Neural progenitor cell (in vitro differentiated cells): Measurements from ENCODE around the gene ITCH. TPM values are rescaled to one million over a fixed set of nuclear protein-coding genes. Genes with fewer than 3 reads are reported as not detected.

Experiments
- DNase-seq: peaks from one replicate; pipeline ENCODE4 v3.0.0-alpha.2; 2016; ENCODE audit warnings: low spot score
- H2AFZ ChIP-seq: fragments of 200-600 bp; sonication (generic); replicated peaks from 2 replicates; pipeline ENCODE4 v1.6.1; 2016; ENCODE audit warnings: antibody characterized with exemption
- H3F3A ChIP-seq: fragments of 200-600 bp; sonication (generic); 2 replicates; pipeline ENCODE4 v1.6.1; 2016; ENCODE audit warnings: antibody characterized with exemption, low read depth
- H3K27ac ChIP-seq: fragments of 200-600 bp; sonication (generic); 2 replicates; pipeline ENCODE4 v1.5.1; 2016; ENCODE audit warnings: mild to moderate bottlenecking
- H3K27me3 ChIP-seq: fragments of 200-600 bp; sonication (generic); 2 replicates; pipeline ENCODE4 v1.6.1; 2016; ENCODE audit warnings: mild to moderate bottlenecking, moderate library complexity
- H3K36me3 ChIP-seq: fragments of 200-600 bp; sonication (generic); 2 replicates; pipeline ENCODE4 v1.5.1; 2016
- H3K4me1 ChIP-seq: fragments of 200-600 bp; sonication (generic); 2 replicates; pipeline ENCODE4 v1.6.1; 2016; ENCODE audit warnings: mixed run types
- H3K4me2 ChIP-seq: fragments of 200-600 bp; sonication (generic); 2 replicates; pipeline ENCODE4 v1.6.1; 2016
- H3K4me3 ChIP-seq: fragments of 200-600 bp; sonication (generic); 2 replicates; pipeline ENCODE4 v1.5.1; 2016
- H3K79me2 ChIP-seq: fragments of 200-600 bp; sonication (generic); 2 replicates; pipeline ENCODE4 v1.6.1; 2016; ENCODE audit warnings: low read depth
- H3K9ac ChIP-seq: fragments of 200-600 bp; sonication (generic); 2 replicates; pipeline ENCODE4 v1.6.1; 2016
- H3K9me3 ChIP-seq: fragments of 200-600 bp; sonication (generic); 2 replicates; pipeline ENCODE4 v1.5.1; 2016; ENCODE audit warnings: low read depth
- H4K20me1 ChIP-seq: fragments of 200-600 bp; sonication (generic); 2 replicates; pipeline ENCODE4 v1.6.1; 2016; ENCODE audit warnings: low read depth
- H3K27ac Mint-ChIP-seq: 3 replicates; pipeline ENCODE4 v1.8.0; 2021; ENCODE audit warnings: mixed read lengths
- H3K27me3 Mint-ChIP-seq: 2 replicates; pipeline ENCODE4 v1.8.0; 2022; ENCODE audit warnings: low read depth, mild to moderate bottlenecking, inconsistent platforms, moderate library complexity, mixed read lengths; ENCODE audit not compliant: insufficient read depth
- H3K36me3 Mint-ChIP-seq: 3 replicates; pipeline ENCODE4 v1.8.0; 2021; ENCODE audit warnings: mixed read lengths
- H3K4me1 Mint-ChIP-seq: 3 replicates; pipeline ENCODE4 v1.8.0; 2021; ENCODE audit warnings: mixed read lengths
- H3K4me3 Mint-ChIP-seq: 3 replicates; pipeline ENCODE4 v1.8.0; 2021; ENCODE audit warnings: mild to moderate bottlenecking, moderate library complexity, mixed read lengths
- H3K9me3 Mint-ChIP-seq: 3 replicates; pipeline ENCODE4 v1.8.0; 2020; ENCODE audit warnings: mixed read lengths
- EZH2 ChIP-seq: fragments of 200-600 bp; sonication (generic); IDR thresholded peaks from 2 replicates; pipeline ENCODE4 v1.6.1; 2017; ENCODE audit warnings: antibody characterized with exemption, mild to moderate bottlenecking, moderate library complexity
- EZH2phosphoT487 ChIP-seq: fragments of 200-600 bp; sonication (generic); IDR thresholded peaks from 2 replicates; pipeline ENCODE4 v1.6.1; 2017; ENCODE audit warnings: antibody characterized with exemption
- total RNA-seq: library from RNA; depleted of rRNA; stranded (reverse); fragments of >200 nt; gene quantifications from 2 replicates; pipeline ENCODE4 v1.2.3, GENCODE V29; 2015; ENCODE audit warnings: low replicate concordance
- TF ChIP-seq, protein P1 (sequence below): fragments of 200-600 bp; sonication (generic); IDR thresholded peaks from 2 replicates; pipeline ENCODE4 v1.5.1; 2017; ENCODE audit warnings: antibody characterized with exemption, mild to moderate bottlenecking

Gene ITCH
- total RNA-seq, 1 donor from 2014 or later, result 55.2 TPM

DNA sequence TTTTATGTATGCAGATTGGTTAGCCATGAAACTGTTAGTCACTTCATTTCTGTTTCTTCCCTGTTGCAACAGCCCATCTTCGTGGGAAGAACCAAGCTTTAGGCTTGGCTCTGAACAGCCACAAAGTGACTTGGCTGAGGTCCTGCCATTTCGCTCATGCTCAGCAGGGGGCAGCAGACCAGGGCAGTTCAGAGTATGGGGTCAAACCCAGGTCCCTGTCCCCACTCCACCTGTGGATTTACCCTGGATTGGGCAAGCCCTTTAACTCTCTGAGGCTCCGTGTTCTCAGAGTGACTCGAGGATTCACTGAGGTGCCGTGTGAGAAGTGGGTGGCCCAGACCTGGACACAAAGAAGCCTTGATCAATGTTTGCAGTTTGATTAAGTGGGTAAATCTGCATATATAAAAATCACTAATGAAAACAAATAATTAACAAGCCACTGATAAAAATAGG lies 175.6 kb downstream of the ITCH start:
- Histone ChIP-seq H3K27ac (no peak overlapping the region), H2AFZ (no peak overlapping the region), H3K4me3 (no peak overlapping the region), H3K79me2 (no peaks in the 10 kb centered on the region), H3K36me3 (no peaks in the 10 kb centered on the region), H3K9ac (no peak overlapping the region), H3K4me1 (no peaks in the 10 kb centered on the region), H3K9me3 (no peaks in the 10 kb centered on the region), H3F3A (peaks cover 6% of the 10 kb centered on the region), H3K4me2 (no peak overlapping the region), H4K20me1 (peaks cover 27% of the 10 kb centered on the region), H3K27me3 (no peaks in the 10 kb centered on the region)
- no peaks in the 10 kb centered on the region for H3K9me3 Mint-ChIP-seq
- peaks cover 4% of the 10 kb centered on the region for H3K27me3 Mint-ChIP-seq
- H3K27ac Mint-ChIP-seq, result no peak overlapping the region
- TF ChIP-seq, protein P1, sequence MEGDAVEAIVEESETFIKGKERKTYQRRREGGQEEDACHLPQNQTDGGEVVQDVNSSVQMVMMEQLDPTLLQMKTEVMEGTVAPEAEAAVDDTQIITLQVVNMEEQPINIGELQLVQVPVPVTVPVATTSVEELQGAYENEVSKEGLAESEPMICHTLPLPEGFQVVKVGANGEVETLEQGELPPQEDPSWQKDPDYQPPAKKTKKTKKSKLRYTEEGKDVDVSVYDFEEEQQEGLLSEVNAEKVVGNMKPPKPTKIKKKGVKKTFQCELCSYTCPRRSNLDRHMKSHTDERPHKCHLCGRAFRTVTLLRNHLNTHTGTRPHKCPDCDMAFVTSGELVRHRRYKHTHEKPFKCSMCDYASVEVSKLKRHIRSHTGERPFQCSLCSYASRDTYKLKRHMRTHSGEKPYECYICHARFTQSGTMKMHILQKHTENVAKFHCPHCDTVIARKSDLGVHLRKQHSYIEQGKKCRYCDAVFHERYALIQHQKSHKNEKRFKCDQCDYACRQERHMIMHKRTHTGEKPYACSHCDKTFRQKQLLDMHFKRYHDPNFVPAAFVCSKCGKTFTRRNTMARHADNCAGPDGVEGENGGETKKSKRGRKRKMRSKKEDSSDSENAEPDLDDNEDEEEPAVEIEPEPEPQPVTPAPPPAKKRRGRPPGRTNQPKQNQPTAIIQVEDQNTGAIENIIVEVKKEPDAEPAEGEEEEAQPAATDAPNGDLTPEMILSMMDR, result peak; percentile 79
- TF ChIP-seq EZH2phosphoT487, result no peak
- DNase-seq, result peak; percentile 62
- H3K36me3 Mint-ChIP-seq, result peaks cover 38% of the 10 kb centered on the region
- H3K4me3 Mint-ChIP-seq, result no peak overlapping the region
- peaks cover 7% of the 10 kb centered on the region for H3K4me1 Mint-ChIP-seq

DNA sequence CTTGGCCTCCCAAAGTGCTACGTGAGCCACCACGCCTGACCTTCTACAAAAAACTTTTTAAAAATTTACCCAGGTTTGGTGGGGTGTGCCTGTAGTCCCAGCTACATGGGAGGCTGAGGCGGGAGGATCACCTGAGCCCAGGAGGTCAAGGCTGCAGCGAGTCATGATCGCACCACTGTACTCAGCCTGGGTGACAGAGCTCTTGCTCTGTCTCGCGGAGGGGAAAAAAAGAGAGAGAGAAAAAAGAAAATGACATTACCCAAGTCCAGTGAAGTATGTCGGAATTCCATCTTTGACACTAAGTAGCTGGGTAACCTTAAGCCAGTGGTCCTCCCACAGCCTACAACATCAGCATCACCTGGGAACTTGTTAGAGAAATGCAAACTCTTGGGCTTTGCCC lies 176.7 kb downstream of the ITCH start:
- no peak overlapping the region for H3K27ac Mint-ChIP-seq
- no peaks in the 10 kb centered on the region for H3K9me3 Mint-ChIP-seq
- H3K4me2 ChIP-seq, result no peak overlapping the region
- H2AFZ ChIP-seq, result no peak overlapping the region
- peaks cover 32% of the 10 kb centered on the region for H3K36me3 Mint-ChIP-seq
- H3K27me3 ChIP-seq, result peaks cover 5% of the 10 kb centered on the region
- H4K20me1 ChIP-seq, result peaks cover 27% of the 10 kb centered on the region
- H3K4me3 Mint-ChIP-seq, result no peak overlapping the region
- no peak overlapping the region for H3K9ac ChIP-seq
- DNase-seq, result no peak
- no peaks in the 10 kb centered on the region for H3K36me3 ChIP-seq
- H3K27ac ChIP-seq, result no peak overlapping the region
- no peaks in the 10 kb centered on the region for H3K9me3 ChIP-seq
- H3K4me1 Mint-ChIP-seq, result peaks cover 16% of the 10 kb centered on the region
- H3K79me2 ChIP-seq, result no peaks in the 10 kb centered on the region
- H3K4me3 ChIP-seq, result no peak overlapping the region
- TF ChIP-seq EZH2phosphoT487, result no peak
- no peak for TF ChIP-seq EZH2
- TF ChIP-seq, protein P1, result no peak
- peaks cover 4% of the 10 kb centered on the region for H3K4me1 ChIP-seq
- peaks cover 13% of the 10 kb centered on the region for H3F3A ChIP-seq
- H3K27me3 Mint-ChIP-seq, result peaks cover 6% of the 10 kb centered on the region

DNA sequence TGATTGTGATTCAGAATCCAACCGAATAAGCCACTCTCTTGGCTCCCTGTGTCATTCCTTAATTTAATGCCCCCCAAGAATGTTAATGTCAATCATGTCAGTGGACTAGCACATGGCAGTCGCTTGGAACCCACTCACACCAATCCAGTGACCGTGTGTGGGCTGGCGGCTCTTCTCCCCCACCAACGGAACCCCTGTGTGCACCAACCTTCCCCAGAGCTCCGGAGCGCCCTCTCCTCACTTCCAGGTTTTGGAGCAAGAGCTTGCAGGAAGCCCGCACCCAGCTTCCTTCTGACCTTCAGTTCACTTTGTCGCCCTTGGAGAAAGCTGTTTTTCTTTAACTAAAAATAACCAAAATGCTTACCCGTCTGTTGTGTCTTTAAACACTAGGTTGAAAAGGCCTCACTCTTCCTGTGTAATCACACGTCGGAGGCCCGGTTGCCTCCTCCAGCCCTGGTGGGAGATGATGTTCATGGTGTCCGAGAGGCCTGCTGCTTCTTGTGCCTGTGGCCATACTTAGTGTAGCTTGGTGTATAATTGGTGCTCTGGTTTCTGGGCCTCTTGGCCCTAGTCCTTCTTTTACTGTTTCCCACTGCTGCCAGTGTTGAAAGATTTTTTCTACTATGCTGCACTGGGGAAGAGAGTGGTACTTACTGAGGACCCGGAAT lies 177.7 kb downstream of the ITCH start:
- Histone ChIP-seq H3K36me3 (no peaks in the 10 kb centered on the region), H3K9me3 (no peaks in the 10 kb centered on the region), H3K4me1 (peaks cover 4% of the 10 kb centered on the region), H3K27ac (no peak overlapping the region), H3K4me3 (no peak overlapping the region), H3K27me3 (peaks cover 7% of the 10 kb centered on the region), H2AFZ (no peak overlapping the region), H4K20me1 (peaks cover 22% of the 10 kb centered on the region), H3F3A (peaks cover 13% of the 10 kb centered on the region), H3K9ac (no peak overlapping the region), H3K4me2 (no peak overlapping the region), H3K79me2 (no peaks in the 10 kb centered on the region)
- no peak overlapping the region for H3K27ac Mint-ChIP-seq
- H3K36me3 Mint-ChIP-seq, result peaks cover 25% of the 10 kb centered on the region
- TF ChIP-seq EZH2phosphoT487 (no peak), EZH2 (no peak)
- TF ChIP-seq, protein P1, result no peak
- H3K4me1 Mint-ChIP-seq, result peaks cover 16% of the 10 kb centered on the region
- H3K27me3 Mint-ChIP-seq, result peaks cover 5% of the 10 kb centered on the region
- no peaks in the 10 kb centered on the region for H3K9me3 Mint-ChIP-seq
- no peak for DNase-seq
- H3K4me3 Mint-ChIP-seq, result no peak overlapping the region
